Measurements from ENCODE around the gene CLSTN2. TPM values are rescaled to one million over a fixed set of nuclear protein-coding genes. Genes with fewer than 3 reads are reported as not detected.

Gene CLSTN2
- total RNA-seq, 1 donor from 2014 or later, result 9.7 TPM

- DNase-seq (ENCODE audit: low spot score), result no peak
Observed at GRCh38 chr3:140448001-140448400, 513.0 kb downstream of the CLSTN2 start.

GRCh38 chr3:140449413-140450256 is 514.6 kb downstream of the CLSTN2 start:
- DNase-seq (ENCODE audit: low spot score), result no peak

- DNase-seq (ENCODE audit: low spot score), result no peak
Observed at GRCh38 chr3:140453750-140454149, 518.8 kb downstream of the CLSTN2 start.

GRCh38 chr3:140455521-140456214 is 520.7 kb downstream of the CLSTN2 start:
- DNase-seq (ENCODE audit: low spot score), result no peak

GRCh38 chr3:140456974-140457373 is 522.0 kb downstream of the CLSTN2 start:
- DNase-seq (ENCODE audit: low spot score), result no peak

GRCh38 chr3:140459462-140459861 is 524.5 kb downstream of the CLSTN2 start:
- no peak for DNase-seq (ENCODE audit: low spot score)

GRCh38 chr3:140461250-140461649 is 526.3 kb downstream of the CLSTN2 start:
- no peak for DNase-seq (ENCODE audit: low spot score)

GRCh38 chr3:140463355-140463754 is 528.4 kb downstream of the CLSTN2 start:
- no peak for DNase-seq (ENCODE audit: low spot score)

- no peak for DNase-seq (ENCODE audit: low spot score)
Observed at GRCh38 chr3:140465988-140466387, 531.0 kb downstream of the CLSTN2 start.

- DNase-seq (ENCODE audit: low spot score), result no peak
Observed at GRCh38 chr3:140466535-140466934, 531.5 kb downstream of the CLSTN2 start.

GRCh38 chr3:140467104-140467577 is 532.2 kb downstream of the CLSTN2 start:
- DNase-seq (ENCODE audit: low spot score), result no peak

- no peak for DNase-seq (ENCODE audit: low spot score)
Observed at GRCh38 chr3:140467796-140468315, 532.9 kb downstream of the CLSTN2 start.

GRCh38 chr3:140468407-140468806 is 533.4 kb downstream of the CLSTN2 start:
- no peak for DNase-seq (ENCODE audit: low spot score)

- no peak for DNase-seq (ENCODE audit: low spot score)
Observed at GRCh38 chr3:140469491-140469890, 534.5 kb downstream of the CLSTN2 start.

GRCh38 chr3:140470211-140470610 is 535.2 kb downstream of the CLSTN2 start:
- DNase-seq (ENCODE audit: low spot score), result no peak

- no peak for DNase-seq (ENCODE audit: low spot score)
Observed at GRCh38 chr3:140470962-140471361, 536.0 kb downstream of the CLSTN2 start.

GRCh38 chr3:140472306-140473020 is 537.5 kb downstream of the CLSTN2 start:
- DNase-seq (ENCODE audit: low spot score), result no peak

GRCh38 chr3:140487566-140487965 is 552.6 kb downstream of the CLSTN2 start:
- no peak for DNase-seq (ENCODE audit: low spot score)

GRCh38 chr3:140493271-140493670 is 558.3 kb downstream of the CLSTN2 start:
- DNase-seq (ENCODE audit: low spot score), result no peak

- no peak for DNase-seq (ENCODE audit: low spot score)
Observed at GRCh38 chr3:140494970-140495369, 560.0 kb downstream of the CLSTN2 start.

GRCh38 chr3:140497331-140497730 is 562.3 kb downstream of the CLSTN2 start:
- no peak for DNase-seq (ENCODE audit: low spot score)

GRCh38 chr3:140499114-140499757 is 564.3 kb downstream of the CLSTN2 start:
- no peak for DNase-seq (ENCODE audit: low spot score)
